GM13976 (cell line): ENCODE data around the gene EIF4E2.

ENCODE experiments used
- DNase-seq: peaks from one replicate; pipeline ENCODE4 v3.0.0; 2012; ENCODE audit warnings: low spot score
- CTCF ChIP-seq: IDR thresholded peaks from 2 replicates; pipeline ENCODE4 v1.5.1; 2012; ENCODE audit warnings: borderline replicate concordance, mild to moderate bottlenecking; ENCODE audit not compliant: insufficient read depth; ENCODE audit errors: extremely low read depth, missing control alignments, control extremely low read depth
- in situ Hi-C: fragments of 300-500 bp; cut with MboI; formaldehyde crosslinking; loops from one replicate; pipeline ENCODE4 v1.12.0; 2022; ENCODE audit warnings: low sequenced_read_pairs, mixed read lengths, inconsistent platforms; ENCODE audit not compliant: unreplicated experiment

The EIF4E2 gene

GRCh38 chr2:232513353-232513752 lies 37.1 kb upstream of the EIF4E2 start:
- TF ChIP-seq CTCF: no peak
- no peak for DNase-seq
- in situ Hi-C loops: no loop called here

- in situ Hi-C loops: no loop called here
- TF ChIP-seq CTCF: no peak
- DNase-seq: no peak
Measured at GRCh38 chr2:232515639-232516038, 34.9 kb upstream of the EIF4E2 start.

- TF ChIP-seq CTCF: no peak
- in situ Hi-C loops: no loop called here
- no peak for DNase-seq
Measured at GRCh38 chr2:232516551-232516950, 33.9 kb upstream of the EIF4E2 start.

- in situ Hi-C loops: no loop called here
- no peak for TF ChIP-seq CTCF
- no peak for DNase-seq
Measured at GRCh38 chr2:232518844-232519243, 31.6 kb upstream of the EIF4E2 start.

GRCh38 chr2:232519581-232520438 lies 30.7 kb upstream of the EIF4E2 start, which contains the start of gene PRSS56:
TSS of gene PRSS56 (plus strand) at chr2:232520388. CDS start at chr2:232520599, 211 bp downstream.
- no peak for TF ChIP-seq CTCF
- in situ Hi-C loops: no loop called here
- no peak for DNase-seq

GRCh38 chr2:232520489-232520888 lies 30.0 kb upstream of the EIF4E2 start:
- in situ Hi-C loops: no loop called here
- no peak for TF ChIP-seq CTCF
- DNase-seq: no peak
